Measurements from ENCODE around the gene ANKRD13A. TPM values are rescaled to one million over a fixed set of nuclear protein-coding genes. Genes with fewer than 3 reads are reported as not detected.
"Not testable (repeated sequence)": the region's sequence is repeated elsewhere in the genome, so short reads cannot be mapped to it uniquely, and the experiment has no call there.

Gene ANKRD13A
- total RNA-seq, 4 donors from 2014 or later = 13.1 to 54.3 (median 37.7) TPM

DNA sequence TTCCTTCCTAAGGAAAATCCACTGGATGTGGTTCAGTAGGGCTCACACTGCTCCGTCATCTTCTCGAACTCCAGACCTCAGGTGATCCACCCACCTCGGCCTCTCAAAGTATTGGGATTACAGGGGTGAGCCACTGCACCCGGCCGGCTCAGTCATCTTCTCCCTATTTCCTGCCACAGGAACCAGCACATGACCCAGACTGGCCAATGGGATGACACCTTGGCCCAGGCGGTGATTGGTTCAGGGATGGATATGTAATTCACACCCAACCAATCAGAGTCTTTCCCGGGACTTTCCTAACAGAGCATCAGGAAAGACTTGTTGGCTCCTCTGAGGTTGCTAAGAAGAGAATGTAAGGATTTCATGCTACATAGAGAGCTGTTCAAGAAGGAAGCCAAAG, 68.3 kb downstream of the ANKRD13A start:
- no peaks in the 10 kb centered on the region for H3K4me1 ChIP-seq
- H3K36me3 ChIP-seq = no peaks in the 10 kb centered on the region
- intact Hi-C loops (cut with DNase I; ENCODE audit: low total_unique reads) = no loop called here
- no peak for TF ChIP-seq CTCF (IDR thresholded peaks at IDR 0.05)
- TF ChIP-seq POLR2A (IDR thresholded peaks at IDR 0.05) = no peak
- no peaks in the 10 kb centered on the region for H3K9me3 ChIP-seq
- H3K27me3 ChIP-seq = no peaks in the 10 kb centered on the region
- H3K4me3 ChIP-seq = no peak overlapping the region
- no peak overlapping the region for H3K27ac ChIP-seq
- DNase-seq = no peak

GRCh38 chr12:110068115-110068514, 68.9 kb downstream of the ANKRD13A start:
- H3K4me3 ChIP-seq; H3K36me3 ChIP-seq; intact Hi-C loops (cut with DNase I; ENCODE audit: low total_unique reads); H3K4me1 ChIP-seq; DNase-seq; H3K9me3 ChIP-seq; H3K27ac ChIP-seq; H3K27me3 ChIP-seq: not testable (repeated sequence)

DNA sequence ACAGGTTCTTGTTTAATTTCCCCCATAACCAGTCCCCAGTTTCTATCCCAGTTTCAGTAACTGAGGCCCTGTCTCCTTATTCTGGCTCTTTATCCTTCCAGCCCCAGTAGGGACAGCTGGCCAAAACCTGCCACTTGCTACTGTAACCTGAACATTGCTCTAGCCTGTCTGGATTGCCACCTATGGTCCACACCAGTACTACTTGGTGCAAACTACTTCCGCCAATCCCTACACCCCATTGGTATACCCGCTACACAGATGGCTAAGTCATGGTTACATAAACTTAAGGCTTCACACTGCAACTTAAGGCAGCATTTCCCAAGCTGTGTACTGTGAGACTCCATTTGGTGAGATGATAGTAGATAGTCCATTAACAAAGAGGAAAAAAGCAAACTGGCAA, 69.4 kb downstream of the ANKRD13A start:
- DNase-seq = no peak
- no peak for TF ChIP-seq CTCF (IDR thresholded peaks at IDR 0.05)
- TF ChIP-seq POLR2A (IDR thresholded peaks at IDR 0.05) = no peak
- H3K27ac ChIP-seq = no peak overlapping the region
- no peaks in the 10 kb centered on the region for H3K27me3 ChIP-seq
- no peaks in the 10 kb centered on the region for H3K9me3 ChIP-seq
- H3K36me3 ChIP-seq = no peaks in the 10 kb centered on the region
- intact Hi-C loops (cut with DNase I; ENCODE audit: low total_unique reads) = no loop called here
- H3K4me1 ChIP-seq = no peaks in the 10 kb centered on the region
- H3K4me3 ChIP-seq = no peak overlapping the region

DNA sequence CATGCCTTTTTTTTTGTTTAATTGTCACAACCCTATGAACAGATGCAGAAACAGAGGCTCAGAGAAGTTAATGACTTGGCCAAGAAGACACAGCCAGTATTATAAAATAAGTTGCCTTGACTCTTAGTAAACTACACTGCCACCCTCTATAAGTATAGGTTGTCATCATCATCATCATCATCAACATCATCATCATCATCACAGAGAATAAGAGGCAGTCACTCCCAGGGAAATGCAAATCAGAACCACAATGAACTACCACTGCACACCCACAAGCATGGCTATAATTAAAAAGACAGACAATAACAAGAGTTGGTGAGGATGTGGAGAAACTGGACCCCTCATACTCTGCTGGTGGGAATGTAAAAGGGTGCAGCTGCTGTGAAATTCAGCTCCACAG, 72.3 kb downstream of the ANKRD13A start:
- no peak for DNase-seq
- Histone ChIP-seq H3K27me3 (no peaks in the 10 kb centered on the region), H3K27ac (no peak overlapping the region), H3K4me3 (no peak overlapping the region), H3K4me1 (no peaks in the 10 kb centered on the region), H3K36me3 (no peaks in the 10 kb centered on the region), H3K9me3 (no peaks in the 10 kb centered on the region)
- TF ChIP-seq CTCF (IDR thresholded peaks at IDR 0.05) = no peak
- no peak for TF ChIP-seq POLR2A (IDR thresholded peaks at IDR 0.05)
- intact Hi-C loops (cut with DNase I; ENCODE audit: low total_unique reads) = no loop called here

- intact Hi-C loops (cut with DNase I; ENCODE audit: low total_unique reads) = no loop called here
- DNase-seq = no peak
- no peaks in the 10 kb centered on the region for H3K9me3 ChIP-seq
- TF ChIP-seq CTCF (IDR thresholded peaks at IDR 0.05) (no peak), POLR2A (IDR thresholded peaks at IDR 0.05) (no peak)
- H3K27ac ChIP-seq = no peak overlapping the region
- no peak overlapping the region for H3K4me3 ChIP-seq
- no peaks in the 10 kb centered on the region for H3K4me1 ChIP-seq
- H3K27me3 ChIP-seq = no peaks in the 10 kb centered on the region
- H3K36me3 ChIP-seq = no peaks in the 10 kb centered on the region
These were observed 72.7 kb downstream of the ANKRD13A start for GRCh38 chr12:110071967-110072366.

- H3K4me3 ChIP-seq = peak overlapping the region in 1 of 2 donors; percentile 17
- intact Hi-C loops (cut with DNase I; ENCODE audit: low total_unique reads); H3K27me3 ChIP-seq; H3K36me3 ChIP-seq; DNase-seq; H3K9me3 ChIP-seq; H3K4me1 ChIP-seq; H3K27ac ChIP-seq: not testable (repeated sequence)
These were observed 73.4 kb downstream of the ANKRD13A start for GRCh38 chr12:110072636-110073035.
